ENCODE measurements around the gene IL1RL1. TPM values are rescaled to one million over a fixed set of nuclear protein-coding genes. Genes with fewer than 3 reads are reported as not detected.

Gene IL1RL1
- total RNA-seq, 1 donor from 2014 or later: not detected

Other genes with a start within 250 kb of the IL1RL1 start
- 0.41 TPM for gene IL1R1, start 168.8 kb upstream of the IL1RL1 start, total RNA-seq
- gene IL1RL2, start 124.5 kb upstream of the IL1RL1 start, total RNA-seq: 0.82 TPM
- 0.41 TPM for gene IL18R1, start 44.2 kb downstream of the IL1RL1 start, total RNA-seq
- gene IL18RAP, start 111.6 kb downstream of the IL1RL1 start, total RNA-seq: 0.41 TPM
- gene SLC9A4, start 161.7 kb downstream of the IL1RL1 start, total RNA-seq: under 0.01 TPM